ENCODE measurements around the gene VWA7.
"Not testable (repeated sequence)": the region's sequence is repeated elsewhere in the genome, so short reads cannot be mapped to it uniquely, and the experiment has no call there.

The VWA7 gene

GRCh38 chr6:31808599-31808998 lies 31.5 kb upstream of the VWA7 start:
- H3K9me3 Mint-ChIP-seq, H3K27ac Mint-ChIP-seq, H3K36me3 Mint-ChIP-seq, H3K4me3 Mint-ChIP-seq, H3K27me3 Mint-ChIP-seq: not testable (repeated sequence)
- peaks cover 27% of the 10 kb centered on the region for H3K4me1 Mint-ChIP-seq

GRCh38 chr6:31806470-31807272 lies 29.5 kb upstream of the VWA7 start, which contains the start of gene LSM2:
TSS of gene LSM2 (minus strand) at chr6:31806966. CDS start at chr6:31806757, 209 bp downstream.
- Mint-ChIP-seq H3K4me1 (peaks cover 19% of the 10 kb centered on the region), H3K9me3 (no peaks in the 10 kb centered on the region), H3K27me3 (no peaks in the 10 kb centered on the region), H3K4me3 (peak within 1 kb of the TSS; percentile 99), H3K27ac (peak within 1 kb of the TSS; percentile 96), H3K36me3 (peaks cover 7% of the 10 kb centered on the region)

GRCh38 chr6:31805939-31806469 lies 28.9 kb upstream of the VWA7 start:
- H3K4me3 Mint-ChIP-seq, result peak overlapping the region; percentile 99
- peaks cover 7% of the 10 kb centered on the region for H3K36me3 Mint-ChIP-seq
- H3K9me3 Mint-ChIP-seq, result no peaks in the 10 kb centered on the region
- peak overlapping the region; percentile 96 for H3K27ac Mint-ChIP-seq
- H3K27me3 Mint-ChIP-seq, result no peaks in the 10 kb centered on the region
- H3K4me1 Mint-ChIP-seq, result peaks cover 22% of the 10 kb centered on the region

GRCh38 chr6:31801031-31801927 lies 24.2 kb upstream of the VWA7 start:
- H3K4me1 Mint-ChIP-seq, result peaks cover 33% of the 10 kb centered on the region
- not testable (repeated sequence) for H3K9me3 Mint-ChIP-seq, H3K36me3 Mint-ChIP-seq, H3K27me3 Mint-ChIP-seq, H3K4me3 Mint-ChIP-seq, H3K27ac Mint-ChIP-seq

- H3K4me3 Mint-ChIP-seq, result no peak overlapping the region
- no peaks in the 10 kb centered on the region for H3K9me3 Mint-ChIP-seq
Measured at GRCh38 chr6:31799781-31800180, 22.7 kb upstream of the VWA7 start.

GRCh38 chr6:31797588-31797987 lies 20.5 kb upstream of the VWA7 start:
- Mint-ChIP-seq H3K27me3 (no peaks in the 10 kb centered on the region), H3K4me3 (peak overlapping the region; percentile 67), H3K4me1 (peaks cover 34% of the 10 kb centered on the region), H3K9me3 (no peaks in the 10 kb centered on the region), H3K36me3 (peaks cover 2% of the 10 kb centered on the region), H3K27ac (peak overlapping the region; percentile 43)

More at GRCh38 chr6:31799781-31800180, 22.7 kb upstream of the VWA7 start:
- Mint-ChIP-seq H3K36me3 (no peaks in the 10 kb centered on the region), H3K4me1 (peaks cover 26% of the 10 kb centered on the region), H3K27me3 (no peaks in the 10 kb centered on the region), H3K27ac (no peak overlapping the region)

- Mint-ChIP-seq H3K9me3 (no peaks in the 10 kb centered on the region), H3K36me3 (peaks cover 2% of the 10 kb centered on the region), H3K27me3 (no peaks in the 10 kb centered on the region), H3K4me3 (peak overlapping the region; percentile 48), H3K4me1 (peaks cover 34% of the 10 kb centered on the region), H3K27ac (no peak overlapping the region)
Measured at GRCh38 chr6:31796993-31797385, 19.9 kb upstream of the VWA7 start.

- Mint-ChIP-seq H3K36me3 (peaks cover 3% of the 10 kb centered on the region), H3K9me3 (no peaks in the 10 kb centered on the region), H3K27me3 (no peaks in the 10 kb centered on the region), H3K4me1 (peaks cover 35% of the 10 kb centered on the region), H3K27ac (peak within 1 kb of the TSS; percentile 100), H3K4me3 (peak within 1 kb of the TSS; percentile 94)
Measured at GRCh38 chr6:31795616-31796298, 18.6 kb upstream of the VWA7 start, which contains the start of gene VARS1. TSS of gene VARS1 (minus strand) at chr6:31795752. CDS start at chr6:31795217, 535 bp downstream.

GRCh38 chr6:31794866-31795615 lies 17.9 kb upstream of the VWA7 start:
- Mint-ChIP-seq H3K27ac (peak overlapping the region; percentile 100), H3K4me3 (peak overlapping the region; percentile 94), H3K36me3 (peaks cover 5% of the 10 kb centered on the region), H3K27me3 (no peaks in the 10 kb centered on the region), H3K9me3 (no peaks in the 10 kb centered on the region), H3K4me1 (peaks cover 38% of the 10 kb centered on the region)

GRCh38 chr6:31794294-31794865 lies 17.3 kb upstream of the VWA7 start:
- Mint-ChIP-seq H3K4me3 (peak overlapping the region; percentile 94), H3K9me3 (no peaks in the 10 kb centered on the region), H3K36me3 (peaks cover 5% of the 10 kb centered on the region), H3K4me1 (peaks cover 38% of the 10 kb centered on the region), H3K27me3 (no peaks in the 10 kb centered on the region), H3K27ac (peak overlapping the region; percentile 88)

- not testable (repeated sequence) for H3K9me3 Mint-ChIP-seq, H3K27me3 Mint-ChIP-seq, H3K36me3 Mint-ChIP-seq
- peak overlapping the region; percentile 88 for H3K27ac Mint-ChIP-seq
- peaks cover 38% of the 10 kb centered on the region for H3K4me1 Mint-ChIP-seq
- peak overlapping the region; percentile 94 for H3K4me3 Mint-ChIP-seq
Measured at GRCh38 chr6:31793927-31794245, 16.8 kb upstream of the VWA7 start.

- Mint-ChIP-seq H3K4me3 (peak overlapping the region; percentile 36), H3K36me3 (peaks cover 7% of the 10 kb centered on the region), H3K27ac (peak overlapping the region; percentile 41)
Measured at GRCh38 chr6:31792761-31793171, 15.6 kb upstream of the VWA7 start.

GRCh38 chr6:31792090-31792374 lies 14.9 kb upstream of the VWA7 start:
- peaks cover 7% of the 10 kb centered on the region for H3K36me3 Mint-ChIP-seq
- no peak overlapping the region for H3K4me3 Mint-ChIP-seq
- no peaks in the 10 kb centered on the region for H3K27me3 Mint-ChIP-seq
- H3K9me3 Mint-ChIP-seq, result no peaks in the 10 kb centered on the region
- no peak overlapping the region for H3K27ac Mint-ChIP-seq
- H3K4me1 Mint-ChIP-seq, result peaks cover 24% of the 10 kb centered on the region

More at GRCh38 chr6:31792761-31793171, 15.6 kb upstream of the VWA7 start:
- H3K9me3 Mint-ChIP-seq, result no peaks in the 10 kb centered on the region
- H3K4me1 Mint-ChIP-seq, result peaks cover 31% of the 10 kb centered on the region
- no peaks in the 10 kb centered on the region for H3K27me3 Mint-ChIP-seq

- no peaks in the 10 kb centered on the region for H3K9me3 Mint-ChIP-seq
- peaks cover 21% of the 10 kb centered on the region for H3K4me1 Mint-ChIP-seq
- H3K36me3 Mint-ChIP-seq, result peaks cover 9% of the 10 kb centered on the region
- no peak overlapping the region for H3K27ac Mint-ChIP-seq
- H3K27me3 Mint-ChIP-seq, result no peaks in the 10 kb centered on the region
- no peak overlapping the region for H3K4me3 Mint-ChIP-seq
Measured at GRCh38 chr6:31791324-31792089, 14.4 kb upstream of the VWA7 start.
